DOHH2 (cell line): ENCODE measurements around the gene CFAP107.

Experiments used
- H3F3A ChIP-seq: fragments of 200-600 bp; sonication (generic), shearing (Covaris generic); 2 replicates; pipeline ENCODE4 v1.6.0; 2016; ENCODE audit warnings: antibody characterized with exemption, mild to moderate bottlenecking; ENCODE audit not compliant: control insufficient read depth, insufficient read depth
- H3K27ac ChIP-seq: fragments of 200-600 bp; sonication (generic); 2 replicates; pipeline ENCODE4 v1.5.1; 2014; ENCODE audit warnings: low read depth, mild to moderate bottlenecking, low read length, moderate library complexity
- H3K27me3 ChIP-seq: fragments of 200-600 bp; sonication (generic); 2 replicates; pipeline ENCODE4 v1.6.1; 2014; ENCODE audit warnings: mild to moderate bottlenecking, low read length, mixed read lengths; ENCODE audit not compliant: control insufficient read depth
- H3K36me3 ChIP-seq: fragments of 200-600 bp; sonication (generic); 2 replicates; pipeline ENCODE4 v1.6.1; 2014; ENCODE audit warnings: mild to moderate bottlenecking, low read length, moderate library complexity, mixed read lengths; ENCODE audit not compliant: control insufficient read depth
- H3K4me1 ChIP-seq: fragments of 200-600 bp; sonication (generic); 2 replicates; pipeline ENCODE4 v1.6.1; 2014; ENCODE audit warnings: mild to moderate bottlenecking, low read length, mixed read lengths; ENCODE audit not compliant: control insufficient read depth
- H3K4me2 ChIP-seq: fragments of 200-600 bp; sonication (generic); 2 replicates; pipeline ENCODE4 v1.6.0; 2014; ENCODE audit warnings: mild to moderate bottlenecking, low read length, moderate library complexity
- H3K4me3 ChIP-seq: fragments of 200-600 bp; sonication (generic); 2 replicates; pipeline ENCODE4 v1.5.1; 2014; ENCODE audit warnings: mild to moderate bottlenecking, low read length, mixed read lengths
- H3K79me2 ChIP-seq: fragments of 200-600 bp; sonication (generic); 2 replicates; pipeline ENCODE4 v1.6.1; 2014; ENCODE audit warnings: mild to moderate bottlenecking, low read length, mixed read lengths; ENCODE audit not compliant: control insufficient read depth
- H3K9me2 ChIP-seq: fragments of 200-600 bp; sonication (generic); replicated peaks from 2 replicates; pipeline ENCODE4 v1.6.1; 2014; ENCODE audit warnings: mild to moderate bottlenecking, low read length, mixed read lengths; ENCODE audit not compliant: control insufficient read depth
- H3K9me3 ChIP-seq: fragments of 200-600 bp; sonication (generic); 2 replicates; pipeline ENCODE4 v1.6.1; 2014; ENCODE audit warnings: antibody characterized with exemption, low read length, mixed read lengths; ENCODE audit not compliant: control insufficient read depth, insufficient read depth
- H4K20me1 ChIP-seq: fragments of 200-600 bp; sonication (generic); 2 replicates; pipeline ENCODE4 v1.6.0; 2014; ENCODE audit warnings: low read depth, mild to moderate bottlenecking, antibody characterized with exemption, low read length, moderate library complexity; ENCODE audit not compliant: control insufficient read depth, insufficient read depth
- CTCF ChIP-seq: fragments of 200-600 bp; sonication (generic); IDR thresholded peaks from one replicate; pipeline ENCODE4 v1.5.1; 2014; ENCODE audit warnings: antibody characterized with exemption, mild to moderate bottlenecking, low read depth, low read length; ENCODE audit not compliant: poor library complexity, severe bottlenecking
- EZH2phosphoT487 ChIP-seq: fragments of 200-600 bp; sonication (generic); IDR thresholded peaks from 2 replicates; pipeline ENCODE4 v1.6.1; 2017; ENCODE audit warnings: borderline replicate concordance, mild to moderate bottlenecking, antibody characterized with exemption, low read length, moderate library complexity, mixed read lengths

Gene CFAP107

GRCh38 chr1:12798911-12799310 is 52.9 kb downstream of the CFAP107 start:
- TF ChIP-seq CTCF (no peak), EZH2phosphoT487 (no peak)
- Histone ChIP-seq H3K79me2 (no peaks in the 10 kb centered on the region), H3K4me1 (no peaks in the 10 kb centered on the region), H3K27ac (no peak overlapping the region), H4K20me1 (no peaks in the 10 kb centered on the region), H3K4me2 (no peak overlapping the region), H3F3A (no peaks in the 10 kb centered on the region), H3K9me2 (no peaks in the 10 kb centered on the region), H3K36me3 (no peaks in the 10 kb centered on the region), H3K27me3 (peaks cover 5% of the 10 kb centered on the region; the same call in 1 of the 2 replicates), H3K9me3 (no peaks in the 10 kb centered on the region), H3K4me3 (no peak overlapping the region)

GRCh38 chr1:12799730-12800129 is 53.7 kb downstream of the CFAP107 start:
- Histone ChIP-seq H3K4me2 (no peak overlapping the region), H3K9me2 (no peaks in the 10 kb centered on the region), H3K27ac (no peak overlapping the region), H3K36me3 (no peaks in the 10 kb centered on the region), H3K79me2 (no peaks in the 10 kb centered on the region), H4K20me1 (no peaks in the 10 kb centered on the region), H3K9me3 (no peaks in the 10 kb centered on the region), H3K4me1 (no peaks in the 10 kb centered on the region), H3K4me3 (no peak overlapping the region), H3F3A (no peaks in the 10 kb centered on the region), H3K27me3 (peaks cover 5% of the 10 kb centered on the region; the same call in 1 of the 2 replicates)
- TF ChIP-seq EZH2phosphoT487 (no peak), CTCF (no peak)

- Histone ChIP-seq H3K27me3 (no peaks in the 10 kb centered on the region), H3K9me2 (no peaks in the 10 kb centered on the region), H3K27ac (no peak overlapping the region), H3K9me3 (no peaks in the 10 kb centered on the region), H3K79me2 (no peaks in the 10 kb centered on the region), H3F3A (no peaks in the 10 kb centered on the region), H3K4me2 (no peak overlapping the region), H4K20me1 (no peaks in the 10 kb centered on the region), H3K4me1 (no peaks in the 10 kb centered on the region), H3K36me3 (no peaks in the 10 kb centered on the region), H3K4me3 (no peak overlapping the region)
- TF ChIP-seq CTCF (no peak), EZH2phosphoT487 (no peak)
Observed at GRCh38 chr1:12809933-12810332, 63.9 kb downstream of the CFAP107 start.
